WTC11 (cell line): ENCODE data around the gene C19orf25. TPM values are rescaled to one million over a fixed set of nuclear protein-coding genes. Genes with fewer than 3 reads are reported as not detected.

Experiments
- ATAC-seq: fragments of 200-7000 bp; cut with Tn5 transposase; 2 replicates; pipeline ENCODE4 v1.10.0; 2021; ENCODE audit warnings: mild to moderate bottlenecking, moderate library complexity
- CTCF ChIA-PET: fragments of 300-600 bp; sonication (Branson Sonifier 250); formaldehyde crosslinking; loops from one replicate; lab custom pipeline; 2021; ENCODE audit warnings: antibody characterized with exemption; lab: Charles Lee
- POLR2A ChIA-PET: fragments of 350-600 bp; sonication (Branson Sonifier 250); formaldehyde crosslinking; loops from one replicate; lab custom pipeline; 2021; ENCODE audit warnings: antibody characterized with exemption; lab: Charles Lee
- DNase-seq: peaks from one replicate; pipeline ENCODE4 v3.0.0; 2021; ENCODE audit warnings: low spot score
- H3K27ac Mint-ChIP-seq: 2 replicates; pipeline ENCODE4 v1.8.0; 2021; ENCODE audit warnings: mixed read lengths
- H3K27me3 Mint-ChIP-seq: 2 replicates; pipeline ENCODE4 v1.8.0; 2021; ENCODE audit warnings: low read depth, mild to moderate bottlenecking, moderate library complexity, mixed read lengths
- H3K36me3 Mint-ChIP-seq: 2 replicates; pipeline ENCODE4 v1.8.0; 2021; ENCODE audit warnings: mixed read lengths
- H3K4me1 Mint-ChIP-seq: 2 replicates; pipeline ENCODE4 v1.8.0; 2022; ENCODE audit warnings: mixed read lengths
- H3K4me3 Mint-ChIP-seq: 2 replicates; pipeline ENCODE4 v1.8.0; 2021; ENCODE audit warnings: mild to moderate bottlenecking, moderate library complexity, mixed read lengths
- H3K9me3 Mint-ChIP-seq: 2 replicates; pipeline ENCODE4 v1.8.0; 2021; ENCODE audit warnings: mixed read lengths
- JUN ChIP-seq: sonication (generic); formaldehyde crosslinking; IDR thresholded peaks from 2 replicates; pipeline ENCODE4 v1.8.0; 2023; ENCODE audit warnings: mild to moderate bottlenecking, missing genetic modification reagents
- TEAD4 ChIP-seq: sonication (generic); formaldehyde crosslinking; IDR thresholded peaks from 2 replicates; pipeline ENCODE4 v1.8.0; 2022; ENCODE audit warnings: mild to moderate bottlenecking, missing genetic modification reagents
- ZBTB21 ChIP-seq: sonication (generic); formaldehyde crosslinking; IDR thresholded peaks from 2 replicates; pipeline ENCODE4 v1.8.1; 2023; ENCODE audit warnings: mild to moderate bottlenecking, missing genetic modification reagents, borderline replicate concordance
- ZNF396 ChIP-seq: fragments of 250-450 bp; sonication (Bioruptor Pico); IDR thresholded peaks from 2 replicates; pipeline ENCODE4 v1.8.0; 2021; ENCODE audit warnings: mild to moderate bottlenecking, moderate library complexity, borderline replicate concordance
- ZNF416 ChIP-seq: fragments of 250-450 bp; sonication (Bioruptor Pico); IDR thresholded peaks from 2 replicates; pipeline ENCODE4 v1.9.0; 2021; ENCODE audit warnings: mild to moderate bottlenecking, inconsistent platforms
- total RNA-seq: library from RNA; stranded (reverse); gene quantifications from 3 replicates; pipeline ENCODE4 v1.2.3, GENCODE V29; 2021
- TF ChIP-seq, protein P1 (sequence below): fragments of 200-600 bp; IDR thresholded peaks from 2 replicates; pipeline ENCODE4 v1.8.0; 2022; ENCODE audit warnings: antibody characterized with exemption
- TF ChIP-seq, protein P2 (sequence below): sonication (generic); formaldehyde crosslinking; IDR thresholded peaks from 2 replicates; pipeline ENCODE4 v1.8.1; 2022; ENCODE audit warnings: mild to moderate bottlenecking, moderate library complexity, missing genetic modification reagents
- TF ChIP-seq, protein P3 (sequence below): sonication (generic); formaldehyde crosslinking; IDR thresholded peaks from 2 replicates; pipeline ENCODE4 v1.8.1; 2022; ENCODE audit warnings: low read depth, missing genetic modification reagents, borderline replicate concordance
- TF ChIP-seq, protein P4 (sequence below): sonication (generic); formaldehyde crosslinking; IDR thresholded peaks from 2 replicates; pipeline ENCODE4 v1.8.1; 2023; ENCODE audit warnings: mild to moderate bottlenecking, missing genetic modification reagents, borderline replicate concordance
- TF ChIP-seq, protein P5 (sequence below): sonication (generic); formaldehyde crosslinking; IDR thresholded peaks from 2 replicates; pipeline ENCODE4 v1.8.0; 2022; ENCODE audit warnings: mild to moderate bottlenecking, missing genetic modification reagents

The C19orf25 gene
- total RNA-seq, 1 experiment from 2014 or later: 65.7 TPM

DNA sequence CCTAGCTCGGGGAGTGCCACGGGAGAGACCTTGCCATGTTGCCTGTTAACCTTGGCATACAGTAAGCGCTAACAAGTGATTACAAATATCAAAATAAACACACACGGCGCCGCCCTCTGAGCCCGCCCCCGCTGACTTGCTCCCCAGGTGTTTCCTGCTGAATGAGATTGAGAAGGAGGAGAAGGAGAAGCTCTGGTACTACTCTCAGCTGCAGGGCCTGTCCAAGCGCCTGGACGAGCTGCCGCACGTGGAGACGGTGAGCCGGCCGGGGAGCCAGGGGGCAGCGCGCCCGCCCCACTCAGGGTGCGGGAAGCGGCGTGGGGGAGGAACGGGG lies 24.0 kb downstream of the C19orf25 start (continued):
- TF ChIP-seq, protein P1, sequence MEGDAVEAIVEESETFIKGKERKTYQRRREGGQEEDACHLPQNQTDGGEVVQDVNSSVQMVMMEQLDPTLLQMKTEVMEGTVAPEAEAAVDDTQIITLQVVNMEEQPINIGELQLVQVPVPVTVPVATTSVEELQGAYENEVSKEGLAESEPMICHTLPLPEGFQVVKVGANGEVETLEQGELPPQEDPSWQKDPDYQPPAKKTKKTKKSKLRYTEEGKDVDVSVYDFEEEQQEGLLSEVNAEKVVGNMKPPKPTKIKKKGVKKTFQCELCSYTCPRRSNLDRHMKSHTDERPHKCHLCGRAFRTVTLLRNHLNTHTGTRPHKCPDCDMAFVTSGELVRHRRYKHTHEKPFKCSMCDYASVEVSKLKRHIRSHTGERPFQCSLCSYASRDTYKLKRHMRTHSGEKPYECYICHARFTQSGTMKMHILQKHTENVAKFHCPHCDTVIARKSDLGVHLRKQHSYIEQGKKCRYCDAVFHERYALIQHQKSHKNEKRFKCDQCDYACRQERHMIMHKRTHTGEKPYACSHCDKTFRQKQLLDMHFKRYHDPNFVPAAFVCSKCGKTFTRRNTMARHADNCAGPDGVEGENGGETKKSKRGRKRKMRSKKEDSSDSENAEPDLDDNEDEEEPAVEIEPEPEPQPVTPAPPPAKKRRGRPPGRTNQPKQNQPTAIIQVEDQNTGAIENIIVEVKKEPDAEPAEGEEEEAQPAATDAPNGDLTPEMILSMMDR: no peak
- TF ChIP-seq, all 79 proteins: peak for 0

DNA sequence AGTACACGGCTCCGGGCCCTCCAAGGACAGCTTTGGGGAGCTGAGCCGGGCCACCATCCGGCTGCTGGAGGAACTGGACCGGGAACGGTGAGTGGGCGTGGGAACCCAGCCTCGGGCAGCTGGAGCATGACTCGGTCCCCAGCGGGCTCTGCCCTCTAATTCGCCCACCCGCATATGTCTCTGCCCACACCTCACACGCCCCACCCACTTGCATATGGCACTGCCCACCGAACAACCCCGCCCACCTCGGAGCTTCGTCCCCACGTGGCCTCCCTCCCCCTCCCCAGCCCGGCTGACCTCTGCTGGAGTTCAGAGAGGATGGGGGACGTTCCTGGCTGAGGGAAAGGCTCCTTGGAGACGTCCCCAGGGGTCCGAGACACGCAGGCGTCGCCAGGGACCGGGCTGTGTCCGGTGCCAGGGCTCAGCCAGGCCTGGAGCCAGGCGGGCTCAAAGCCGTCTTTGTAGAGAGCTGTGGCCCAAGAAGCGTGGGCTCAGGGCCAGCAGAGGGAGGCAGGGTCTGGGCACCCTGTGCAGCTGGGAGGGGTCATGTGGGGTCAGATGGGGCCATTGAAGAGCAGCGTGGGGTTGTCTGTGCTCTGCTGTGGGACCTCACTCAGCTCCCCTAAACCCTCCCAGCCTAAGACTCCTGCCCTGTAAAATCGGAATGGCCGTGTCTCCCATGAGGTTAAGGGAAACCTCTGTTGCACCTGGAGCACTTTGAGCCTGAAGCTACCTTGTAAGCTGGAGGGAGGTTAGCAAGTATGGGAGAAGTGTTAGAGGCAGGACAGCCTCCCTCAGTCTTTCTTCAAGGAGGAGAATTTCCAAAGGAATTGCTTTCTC lies 25.3 kb downstream of the C19orf25 start:
- Mint-ChIP-seq H3K9me3 (no peaks in the 10 kb centered on the region), H3K27ac (no peak overlapping the region), H3K36me3 (no peaks in the 10 kb centered on the region)
- CTCF ChIA-PET: interaction anchor here (0.6 to 5.2 kb wide), 9 partner anchors 9 to 384 kb away, joined by 3 to 76 read pairs (median 5); partner anchors contain the start of genes PCSK4 and REEP6
- no peak for ATAC-seq
- TF ChIP-seq ZBTB21 (CRISPR knock-in tag) (no peak), JUN (CRISPR knock-in tag) (no peak), TEAD4 (no peak), ZNF416 (CRISPR knock-in tag) (no peak), ZNF396 (CRISPR knock-in tag) (no peak)
- TF ChIP-seq, protein P2, sequence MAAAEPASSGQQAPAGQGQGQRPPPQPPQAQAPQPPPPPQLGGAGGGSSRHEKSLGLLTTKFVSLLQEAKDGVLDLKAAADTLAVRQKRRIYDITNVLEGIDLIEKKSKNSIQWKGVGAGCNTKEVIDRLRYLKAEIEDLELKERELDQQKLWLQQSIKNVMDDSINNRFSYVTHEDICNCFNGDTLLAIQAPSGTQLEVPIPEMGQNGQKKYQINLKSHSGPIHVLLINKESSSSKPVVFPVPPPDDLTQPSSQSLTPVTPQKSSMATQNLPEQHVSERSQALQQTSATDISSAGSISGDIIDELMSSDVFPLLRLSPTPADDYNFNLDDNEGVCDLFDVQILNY: no peak
- TF ChIP-seq, protein P3, sequence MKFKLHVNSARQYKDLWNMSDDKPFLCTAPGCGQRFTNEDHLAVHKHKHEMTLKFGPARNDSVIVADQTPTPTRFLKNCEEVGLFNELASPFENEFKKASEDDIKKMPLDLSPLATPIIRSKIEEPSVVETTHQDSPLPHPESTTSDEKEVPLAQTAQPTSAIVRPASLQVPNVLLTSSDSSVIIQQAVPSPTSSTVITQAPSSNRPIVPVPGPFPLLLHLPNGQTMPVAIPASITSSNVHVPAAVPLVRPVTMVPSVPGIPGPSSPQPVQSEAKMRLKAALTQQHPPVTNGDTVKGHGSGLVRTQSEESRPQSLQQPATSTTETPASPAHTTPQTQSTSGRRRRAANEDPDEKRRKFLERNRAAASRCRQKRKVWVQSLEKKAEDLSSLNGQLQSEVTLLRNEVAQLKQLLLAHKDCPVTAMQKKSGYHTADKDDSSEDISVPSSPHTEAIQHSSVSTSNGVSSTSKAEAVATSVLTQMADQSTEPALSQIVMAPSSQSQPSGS (CRISPR knock-in tag): no peak
- TF ChIP-seq, protein P4, sequence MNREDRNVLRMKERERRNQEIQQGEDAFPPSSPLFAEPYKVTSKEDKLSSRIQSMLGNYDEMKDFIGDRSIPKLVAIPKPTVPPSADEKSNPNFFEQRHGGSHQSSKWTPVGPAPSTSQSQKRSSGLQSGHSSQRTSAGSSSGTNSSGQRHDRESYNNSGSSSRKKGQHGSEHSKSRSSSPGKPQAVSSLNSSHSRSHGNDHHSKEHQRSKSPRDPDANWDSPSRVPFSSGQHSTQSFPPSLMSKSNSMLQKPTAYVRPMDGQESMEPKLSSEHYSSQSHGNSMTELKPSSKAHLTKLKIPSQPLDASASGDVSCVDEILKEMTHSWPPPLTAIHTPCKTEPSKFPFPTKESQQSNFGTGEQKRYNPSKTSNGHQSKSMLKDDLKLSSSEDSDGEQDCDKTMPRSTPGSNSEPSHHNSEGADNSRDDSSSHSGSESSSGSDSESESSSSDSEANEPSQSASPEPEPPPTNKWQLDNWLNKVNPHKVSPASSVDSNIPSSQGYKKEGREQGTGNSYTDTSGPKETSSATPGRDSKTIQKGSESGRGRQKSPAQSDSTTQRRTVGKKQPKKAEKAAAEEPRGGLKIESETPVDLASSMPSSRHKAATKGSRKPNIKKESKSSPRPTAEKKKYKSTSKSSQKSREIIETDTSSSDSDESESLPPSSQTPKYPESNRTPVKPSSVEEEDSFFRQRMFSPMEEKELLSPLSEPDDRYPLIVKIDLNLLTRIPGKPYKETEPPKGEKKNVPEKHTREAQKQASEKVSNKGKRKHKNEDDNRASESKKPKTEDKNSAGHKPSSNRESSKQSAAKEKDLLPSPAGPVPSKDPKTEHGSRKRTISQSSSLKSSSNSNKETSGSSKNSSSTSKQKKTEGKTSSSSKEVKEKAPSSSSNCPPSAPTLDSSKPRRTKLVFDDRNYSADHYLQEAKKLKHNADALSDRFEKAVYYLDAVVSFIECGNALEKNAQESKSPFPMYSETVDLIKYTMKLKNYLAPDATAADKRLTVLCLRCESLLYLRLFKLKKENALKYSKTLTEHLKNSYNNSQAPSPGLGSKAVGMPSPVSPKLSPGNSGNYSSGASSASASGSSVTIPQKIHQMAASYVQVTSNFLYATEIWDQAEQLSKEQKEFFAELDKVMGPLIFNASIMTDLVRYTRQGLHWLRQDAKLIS (CRISPR knock-in tag): no peak
- TF ChIP-seq, protein P5, sequence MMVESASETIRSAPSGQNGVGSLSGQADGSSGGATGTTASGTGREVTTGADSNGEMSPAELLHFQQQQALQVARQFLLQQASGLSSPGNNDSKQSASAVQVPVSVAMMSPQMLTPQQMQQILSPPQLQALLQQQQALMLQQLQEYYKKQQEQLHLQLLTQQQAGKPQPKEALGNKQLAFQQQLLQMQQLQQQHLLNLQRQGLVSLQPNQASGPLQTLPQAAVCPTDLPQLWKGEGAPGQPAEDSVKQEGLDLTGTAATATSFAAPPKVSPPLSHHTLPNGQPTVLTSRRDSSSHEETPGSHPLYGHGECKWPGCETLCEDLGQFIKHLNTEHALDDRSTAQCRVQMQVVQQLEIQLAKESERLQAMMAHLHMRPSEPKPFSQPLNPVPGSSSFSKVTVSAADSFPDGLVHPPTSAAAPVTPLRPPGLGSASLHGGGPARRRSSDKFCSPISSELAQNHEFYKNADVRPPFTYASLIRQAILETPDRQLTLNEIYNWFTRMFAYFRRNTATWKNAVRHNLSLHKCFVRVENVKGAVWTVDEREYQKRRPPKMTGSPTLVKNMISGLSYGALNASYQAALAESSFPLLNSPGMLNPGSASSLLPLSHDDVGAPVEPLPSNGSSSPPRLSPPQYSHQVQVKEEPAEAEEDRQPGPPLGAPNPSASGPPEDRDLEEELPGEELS (CRISPR knock-in tag): no peak
- TF ChIP-seq, all 79 proteins: peak for 0
- no peak for DNase-seq
- POLR2A ChIA-PET: interaction anchor here (1.1 kb wide), 1 partner anchor 9 kb away, joined by 8 read pairs; no protein-coding TSS in a partner anchor
- Mint-ChIP-seq H3K4me1 (peaks cover 8% of the 10 kb centered on the region; the same call in 1 of the 2 replicates), H3K27me3 (peaks cover 63% of the 10 kb centered on the region), H3K4me3 (no peak overlapping the region)
